ENCODE data around the gene NDFIP2. TPM values are rescaled to one million over a fixed set of nuclear protein-coding genes. Genes with fewer than 3 reads are reported as not detected.

The NDFIP2 gene
- total RNA-seq, 1 experiment from 2014 or later = 31.0 TPM

GRCh38 chr13:79549355-79550106 is 68.6 kb downstream of the NDFIP2 start:
- H2BK5ac ChIP-seq (ENCODE audit: insufficient read length, low read length) = no peak overlapping the region
- Mint-ChIP-seq H3K4me3 (no peak overlapping the region), H3K27me3 (ENCODE audit: low read depth) (no peaks in the 10 kb centered on the region), H3K36me3 (ENCODE audit: insufficient read depth in 1 of 3, low read depth in 3 of 3) (no peaks in the 10 kb centered on the region), H3K4me1 (peaks cover 5% of the 10 kb centered on the region in 2 experiments; a peak in 2 of 4 replicates), H3K9me3 (no peaks in the 10 kb centered on the region), H3K27ac (peak overlapping the region in 1 of 3 experiments; percentile 22; a peak in 1 of 7 replicates)
- H3K9me3 ChIP-seq (ENCODE audit: control insufficient read depth, low read depth, low read length) = no peaks in the 10 kb centered on the region
- no peaks in the 10 kb centered on the region for H3K79me2 ChIP-seq (ENCODE audit: insufficient read depth, low read length)
- H3K79me1 ChIP-seq (ENCODE audit: insufficient read depth, low read depth, low read length, poor library complexity, severe bottlenecking) = no peaks in the 10 kb centered on the region
- no peak overlapping the region for H2AK5ac ChIP-seq (ENCODE audit: insufficient read length, low read length)
- no peak overlapping the region for H3K56ac ChIP-seq (ENCODE audit: insufficient read length, low read depth, low read length)
- H4K20me1 ChIP-seq (ENCODE audit: control insufficient read depth, insufficient read depth, insufficient read length) = no peaks in the 10 kb centered on the region
- H3K18ac ChIP-seq (ENCODE audit: insufficient read length, low read depth, low read length) = no peak overlapping the region
- TF ChIP-seq CTCF (conservative IDR thresholded peaks at IDR 0.05) = no peak
- no peak overlapping the region for H2BK120ac ChIP-seq (ENCODE audit: low read depth, low read length, poor library complexity, severe bottlenecking)
- no peaks in the 10 kb centered on the region for H3K4me1 ChIP-seq (ENCODE audit: insufficient read depth, low read length)
- WGBS (ENCODE audit: extremely low coverage, insufficient read length, low lambda C conversion rate) = no CpG with 5 or more reads among the region's 2 CpGs
- H3K23ac ChIP-seq (ENCODE audit: insufficient read length, low read depth, low read length) = no peak overlapping the region
- DNase-seq = no peak
- H2BK20ac ChIP-seq (ENCODE audit: low read depth, low read length, poor library complexity, severe bottlenecking) = no peak overlapping the region
- no peak overlapping the region for H4K5ac ChIP-seq (ENCODE audit: insufficient read length, low read depth, low read length)
- no peak overlapping the region for H4K8ac ChIP-seq (replicated peaks; ENCODE audit: insufficient read length, low read depth, low read length)
- H4K91ac ChIP-seq (ENCODE audit: insufficient read length, low read depth, low read length) = no peak overlapping the region
- no peak overlapping the region for H2BK12ac ChIP-seq (ENCODE audit: insufficient read length, low read depth, low read length)
- H2BK15ac ChIP-seq (ENCODE audit: low read depth, low read length) = no peak overlapping the region
- H3K9ac ChIP-seq (ENCODE audit: extremely low read depth, insufficient read length, low read length) = no peak overlapping the region
- no peak overlapping the region for H2AFZ ChIP-seq (ENCODE audit: low read length)
- no peak overlapping the region for H3K14ac ChIP-seq (ENCODE audit: insufficient read depth, low read length)
- no peak overlapping the region for H3T11ph ChIP-seq (ENCODE audit: low read length)
- H3K27me3 ChIP-seq (ENCODE audit: insufficient read depth, low read length) = no peaks in the 10 kb centered on the region
- no peak overlapping the region for H3K4ac ChIP-seq (ENCODE audit: low read depth, low read length)
- H3K23me2 ChIP-seq (ENCODE audit: insufficient read length, low read depth, low read length, poor library complexity, severe bottlenecking) = no peaks in the 10 kb centered on the region
- no peak overlapping the region for H3K4me2 ChIP-seq (ENCODE audit: insufficient read depth, insufficient read length, low read length)
- H3K27ac ChIP-seq (ENCODE audit: insufficient read length, low read depth, low read length) = no peak overlapping the region

Measured in H9 (cell line).